ENCODE data around the gene BICDL2. TPM values are rescaled to one million over a fixed set of nuclear protein-coding genes. Genes with fewer than 3 reads are reported as not detected.

Gene BICDL2
- polyA plus RNA-seq, 1 donor from 2014 or later, result 0.37 TPM

GRCh38 chr16:3049921-3050481 is 13.3 kb upstream of the BICDL2 start:
- no peaks in the 10 kb centered on the region for H3K79me2 ChIP-seq (replicated peaks; ENCODE audit: insufficient read depth, low read length)
- H3K27me3 ChIP-seq (ENCODE audit: insufficient read depth, low read depth, low read length), result peaks cover 47% of the 10 kb centered on the region
- no peaks in the 10 kb centered on the region for H3K9me3 ChIP-seq (ENCODE audit: low read length)
- H3K4me3 ChIP-seq (ENCODE audit: low read length), result no peak overlapping the region
- no peaks in the 10 kb centered on the region for H3K9me2 ChIP-seq (ENCODE audit: insufficient read depth, low read length)
- no peak overlapping the region for H3K9ac ChIP-seq (ENCODE audit: low read length)
- no peak overlapping the region for H3K27ac ChIP-seq (ENCODE audit: low read length)
- H3K36me3 ChIP-seq (ENCODE audit: insufficient read depth, low read length), result no peaks in the 10 kb centered on the region
- no peaks in the 10 kb centered on the region for H4K20me1 ChIP-seq (ENCODE audit: insufficient read depth)
- TF ChIP-seq, protein P1, sequence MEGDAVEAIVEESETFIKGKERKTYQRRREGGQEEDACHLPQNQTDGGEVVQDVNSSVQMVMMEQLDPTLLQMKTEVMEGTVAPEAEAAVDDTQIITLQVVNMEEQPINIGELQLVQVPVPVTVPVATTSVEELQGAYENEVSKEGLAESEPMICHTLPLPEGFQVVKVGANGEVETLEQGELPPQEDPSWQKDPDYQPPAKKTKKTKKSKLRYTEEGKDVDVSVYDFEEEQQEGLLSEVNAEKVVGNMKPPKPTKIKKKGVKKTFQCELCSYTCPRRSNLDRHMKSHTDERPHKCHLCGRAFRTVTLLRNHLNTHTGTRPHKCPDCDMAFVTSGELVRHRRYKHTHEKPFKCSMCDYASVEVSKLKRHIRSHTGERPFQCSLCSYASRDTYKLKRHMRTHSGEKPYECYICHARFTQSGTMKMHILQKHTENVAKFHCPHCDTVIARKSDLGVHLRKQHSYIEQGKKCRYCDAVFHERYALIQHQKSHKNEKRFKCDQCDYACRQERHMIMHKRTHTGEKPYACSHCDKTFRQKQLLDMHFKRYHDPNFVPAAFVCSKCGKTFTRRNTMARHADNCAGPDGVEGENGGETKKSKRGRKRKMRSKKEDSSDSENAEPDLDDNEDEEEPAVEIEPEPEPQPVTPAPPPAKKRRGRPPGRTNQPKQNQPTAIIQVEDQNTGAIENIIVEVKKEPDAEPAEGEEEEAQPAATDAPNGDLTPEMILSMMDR (IDR thresholded peaks at IDR 0.05; ENCODE audit: poor library complexity, severe bottlenecking), result no peak
- TF ChIP-seq EZH2 (IDR thresholded peaks at IDR 0.05; ENCODE audit: borderline replicate concordance, insufficient read depth, low read length, poor library complexity, severe bottlenecking) (no peak), EP300 (conservative IDR thresholded peaks at IDR 0.05; ENCODE audit: poor library complexity, severe bottlenecking) (no peak), RAD21 (conservative IDR thresholded peaks at IDR 0.05) (no peak), TAF1 (IDR thresholded peaks at IDR 0.05; ENCODE audit: low read depth) (no peak), POLR2AphosphoS5 (IDR thresholded peaks at IDR 0.05) (no peak), MXI1 (conservative IDR thresholded peaks at IDR 0.05; ENCODE audit: poor library complexity, severe bottlenecking) (no peak), SMC3 (conservative IDR thresholded peaks at IDR 0.05; ENCODE audit: poor library complexity) (no peak)
- TF ChIP-seq, protein P2, sequence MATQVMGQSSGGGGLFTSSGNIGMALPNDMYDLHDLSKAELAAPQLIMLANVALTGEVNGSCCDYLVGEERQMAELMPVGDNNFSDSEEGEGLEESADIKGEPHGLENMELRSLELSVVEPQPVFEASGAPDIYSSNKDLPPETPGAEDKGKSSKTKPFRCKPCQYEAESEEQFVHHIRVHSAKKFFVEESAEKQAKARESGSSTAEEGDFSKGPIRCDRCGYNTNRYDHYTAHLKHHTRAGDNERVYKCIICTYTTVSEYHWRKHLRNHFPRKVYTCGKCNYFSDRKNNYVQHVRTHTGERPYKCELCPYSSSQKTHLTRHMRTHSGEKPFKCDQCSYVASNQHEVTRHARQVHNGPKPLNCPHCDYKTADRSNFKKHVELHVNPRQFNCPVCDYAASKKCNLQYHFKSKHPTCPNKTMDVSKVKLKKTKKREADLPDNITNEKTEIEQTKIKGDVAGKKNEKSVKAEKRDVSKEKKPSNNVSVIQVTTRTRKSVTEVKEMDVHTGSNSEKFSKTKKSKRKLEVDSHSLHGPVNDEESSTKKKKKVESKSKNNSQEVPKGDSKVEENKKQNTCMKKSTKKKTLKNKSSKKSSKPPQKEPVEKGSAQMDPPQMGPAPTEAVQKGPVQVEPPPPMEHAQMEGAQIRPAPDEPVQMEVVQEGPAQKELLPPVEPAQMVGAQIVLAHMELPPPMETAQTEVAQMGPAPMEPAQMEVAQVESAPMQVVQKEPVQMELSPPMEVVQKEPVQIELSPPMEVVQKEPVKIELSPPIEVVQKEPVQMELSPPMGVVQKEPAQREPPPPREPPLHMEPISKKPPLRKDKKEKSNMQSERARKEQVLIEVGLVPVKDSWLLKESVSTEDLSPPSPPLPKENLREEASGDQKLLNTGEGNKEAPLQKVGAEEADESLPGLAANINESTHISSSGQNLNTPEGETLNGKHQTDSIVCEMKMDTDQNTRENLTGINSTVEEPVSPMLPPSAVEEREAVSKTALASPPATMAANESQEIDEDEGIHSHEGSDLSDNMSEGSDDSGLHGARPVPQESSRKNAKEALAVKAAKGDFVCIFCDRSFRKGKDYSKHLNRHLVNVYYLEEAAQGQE (IDR thresholded peaks at IDR 0.05; ENCODE audit: borderline replicate concordance), result no peak
- no peak overlapping the region for H3K4me2 ChIP-seq (ENCODE audit: low read length)
- H2AFZ ChIP-seq (ENCODE audit: low read depth, low read length), result no peak overlapping the region
- H3F3A ChIP-seq (ENCODE audit: insufficient read depth, low read length, poor library complexity, severe bottlenecking), result no peaks in the 10 kb centered on the region

DNA sequence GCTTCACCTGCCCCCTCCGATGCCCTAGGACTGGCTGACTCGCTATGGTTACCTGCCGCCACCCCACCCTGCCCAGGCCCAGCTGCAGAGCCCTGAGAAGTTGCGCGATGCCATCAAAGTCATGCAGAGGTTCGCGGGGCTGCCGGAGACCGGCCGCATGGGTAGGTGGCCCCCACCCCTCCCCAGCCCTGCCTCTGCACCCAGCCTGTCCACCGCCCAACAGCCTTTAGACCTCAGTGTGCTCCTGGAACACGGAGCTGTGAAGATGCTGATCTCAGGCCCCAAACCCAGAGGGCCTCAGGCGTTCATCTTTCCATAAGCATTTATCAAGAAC is 10.6 kb upstream of the BICDL2 start:
- Histone ChIP-seq H4K20me1 (ENCODE audit: insufficient read depth) (no peaks in the 10 kb centered on the region), H3F3A (ENCODE audit: insufficient read depth, low read length, poor library complexity, severe bottlenecking) (no peaks in the 10 kb centered on the region), H3K9ac (ENCODE audit: low read length) (no peak overlapping the region), H2AFZ (ENCODE audit: low read depth, low read length) (no peak overlapping the region), H3K4me3 (ENCODE audit: low read length) (no peak overlapping the region), H3K27ac (ENCODE audit: low read length) (no peak overlapping the region), H3K4me2 (ENCODE audit: low read length) (no peak overlapping the region), H3K27me3 (ENCODE audit: insufficient read depth, low read depth, low read length) (peaks cover 73% of the 10 kb centered on the region), H3K79me2 (replicated peaks; ENCODE audit: insufficient read depth, low read length) (no peaks in the 10 kb centered on the region), H3K9me2 (ENCODE audit: insufficient read depth, low read length) (no peaks in the 10 kb centered on the region), H3K36me3 (ENCODE audit: insufficient read depth, low read length) (no peaks in the 10 kb centered on the region), H3K9me3 (ENCODE audit: low read length) (no peaks in the 10 kb centered on the region)
- TF ChIP-seq TAF1 (IDR thresholded peaks at IDR 0.05; ENCODE audit: low read depth) (no peak), EP300 (conservative IDR thresholded peaks at IDR 0.05; ENCODE audit: poor library complexity, severe bottlenecking) (no peak), POLR2AphosphoS5 (IDR thresholded peaks at IDR 0.05) (no peak), RAD21 (conservative IDR thresholded peaks at IDR 0.05) (no peak), SMC3 (conservative IDR thresholded peaks at IDR 0.05; ENCODE audit: poor library complexity) (no peak), MXI1 (conservative IDR thresholded peaks at IDR 0.05; ENCODE audit: poor library complexity, severe bottlenecking) (no peak)
- TF ChIP-seq, protein P2 (IDR thresholded peaks at IDR 0.05; ENCODE audit: borderline replicate concordance), result no peak
- TF ChIP-seq, protein P1 (IDR thresholded peaks at IDR 0.05; ENCODE audit: poor library complexity, severe bottlenecking), result no peak
